ENCODE data around the gene NUP50. TPM values are rescaled to one million over a fixed set of nuclear protein-coding genes. Genes with fewer than 3 reads are reported as not detected.

The NUP50 gene
- total RNA-seq, 2 donors from 2014 or later: 162 to 184 TPM

- Mint-ChIP-seq H3K36me3 (ENCODE audit: insufficient read depth in 2 of 2) (no peaks in the 10 kb centered on the region), H3K9me3 (no peaks in the 10 kb centered on the region), H3K4me1 (ENCODE audit: low read depth) (no peaks in the 10 kb centered on the region), H3K4me3 (no peak overlapping the region), H3K27me3 (ENCODE audit: low read depth) (no peaks in the 10 kb centered on the region), H3K27ac (no peak overlapping the region)
- DNase-seq (no peak), ATAC-seq (replicated peaks in 1 of 2) (no peak)
Observed at GRCh38 chr22:45201678-45202332, 38.1 kb downstream of the NUP50 start.

GRCh38 chr22:45202333-45203149, 38.8 kb downstream of the NUP50 start:
- Mint-ChIP-seq H3K36me3 (ENCODE audit: insufficient read depth in 2 of 2) (no peaks in the 10 kb centered on the region), H3K9me3 (no peaks in the 10 kb centered on the region), H3K4me3 (no peak overlapping the region), H3K27ac (no peak overlapping the region), H3K27me3 (ENCODE audit: low read depth) (no peaks in the 10 kb centered on the region), H3K4me1 (ENCODE audit: low read depth) (no peaks in the 10 kb centered on the region)
- DNase-seq (no peak), ATAC-seq (replicated peaks in 1 of 2) (no peak)

- H3K27me3 Mint-ChIP-seq (ENCODE audit: low read depth): no peaks in the 10 kb centered on the region
- DNase-seq (no peak), ATAC-seq (replicated peaks in 1 of 2) (no peak)
- no peaks in the 10 kb centered on the region for H3K4me1 Mint-ChIP-seq (ENCODE audit: low read depth)
- no peak overlapping the region for H3K4me3 Mint-ChIP-seq
- H3K27ac Mint-ChIP-seq: no peak overlapping the region
- H3K36me3 Mint-ChIP-seq (ENCODE audit: insufficient read depth in 2 of 2): no peaks in the 10 kb centered on the region
- H3K9me3 Mint-ChIP-seq: no peaks in the 10 kb centered on the region
Observed at GRCh38 chr22:45203150-45203951, 39.6 kb downstream of the NUP50 start.

GRCh38 chr22:45204241-45204640, 40.5 kb downstream of the NUP50 start:
- Mint-ChIP-seq H3K9me3 (no peaks in the 10 kb centered on the region), H3K27me3 (ENCODE audit: low read depth) (no peaks in the 10 kb centered on the region), H3K36me3 (ENCODE audit: insufficient read depth in 2 of 2) (no peaks in the 10 kb centered on the region), H3K4me1 (ENCODE audit: low read depth) (no peaks in the 10 kb centered on the region), H3K27ac (no peak overlapping the region), H3K4me3 (no peak overlapping the region)
- no peak for DNase-seq
- ATAC-seq (replicated peaks in 1 of 2): no peak

GRCh38 chr22:45204819-45205218, 41.1 kb downstream of the NUP50 start:
- H3K36me3 Mint-ChIP-seq (ENCODE audit: insufficient read depth in 2 of 2): no peaks in the 10 kb centered on the region
- H3K27ac Mint-ChIP-seq: no peak overlapping the region
- H3K4me3 Mint-ChIP-seq: no peak overlapping the region

GRCh38 chr22:45205276-45205925, 41.7 kb downstream of the NUP50 start:
- no peak overlapping the region for H3K27ac Mint-ChIP-seq
- H3K4me1 Mint-ChIP-seq (ENCODE audit: low read depth): no peaks in the 10 kb centered on the region
- H3K4me3 Mint-ChIP-seq: no peak overlapping the region
- H3K36me3 Mint-ChIP-seq (ENCODE audit: insufficient read depth in 2 of 2): no peaks in the 10 kb centered on the region
- ATAC-seq (replicated peaks in 1 of 2) (no peak), DNase-seq (no peak)
- H3K27me3 Mint-ChIP-seq (ENCODE audit: low read depth): no peaks in the 10 kb centered on the region
- no peaks in the 10 kb centered on the region for H3K9me3 Mint-ChIP-seq

More at GRCh38 chr22:45204819-45205218, 41.1 kb downstream of the NUP50 start:
- no peaks in the 10 kb centered on the region for H3K27me3 Mint-ChIP-seq (ENCODE audit: low read depth)
- ATAC-seq (replicated peaks in 1 of 2) (no peak), DNase-seq (no peak)
- no peaks in the 10 kb centered on the region for H3K9me3 Mint-ChIP-seq
- no peaks in the 10 kb centered on the region for H3K4me1 Mint-ChIP-seq (ENCODE audit: low read depth)

- Mint-ChIP-seq H3K4me1 (ENCODE audit: low read depth) (no peaks in the 10 kb centered on the region), H3K9me3 (no peaks in the 10 kb centered on the region), H3K27ac (no peak overlapping the region), H3K36me3 (ENCODE audit: insufficient read depth in 2 of 2) (no peaks in the 10 kb centered on the region), H3K4me3 (no peak overlapping the region), H3K27me3 (ENCODE audit: low read depth) (no peaks in the 10 kb centered on the region)
- no peak for ATAC-seq (replicated peaks in 1 of 2)
- no peak for DNase-seq
Observed at GRCh38 chr22:45206233-45206632, 42.5 kb downstream of the NUP50 start.

- no peaks in the 10 kb centered on the region for H3K4me1 Mint-ChIP-seq (ENCODE audit: low read depth)
- no peaks in the 10 kb centered on the region for H3K9me3 Mint-ChIP-seq
- ATAC-seq (replicated peaks in 1 of 2) (no peak), DNase-seq (no peak)
- no peaks in the 10 kb centered on the region for H3K36me3 Mint-ChIP-seq (ENCODE audit: insufficient read depth in 2 of 2)
- H3K27me3 Mint-ChIP-seq (ENCODE audit: low read depth): no peaks in the 10 kb centered on the region
- no peak overlapping the region for H3K4me3 Mint-ChIP-seq
- H3K27ac Mint-ChIP-seq: no peak overlapping the region
Observed at GRCh38 chr22:45207533-45207932, 43.8 kb downstream of the NUP50 start.

GRCh38 chr22:45207981-45208664, 44.4 kb downstream of the NUP50 start:
- Mint-ChIP-seq H3K9me3 (no peaks in the 10 kb centered on the region), H3K27ac (no peak overlapping the region), H3K4me1 (ENCODE audit: low read depth) (no peaks in the 10 kb centered on the region), H3K36me3 (ENCODE audit: insufficient read depth in 2 of 2) (no peaks in the 10 kb centered on the region), H3K4me3 (no peak overlapping the region), H3K27me3 (ENCODE audit: low read depth) (no peaks in the 10 kb centered on the region)
- ATAC-seq (replicated peaks in 1 of 2): no peak
- DNase-seq: no peak

- Mint-ChIP-seq H3K9me3 (no peaks in the 10 kb centered on the region), H3K36me3 (ENCODE audit: insufficient read depth in 2 of 2) (no peaks in the 10 kb centered on the region), H3K27me3 (ENCODE audit: low read depth) (no peaks in the 10 kb centered on the region), H3K27ac (no peak overlapping the region), H3K4me1 (ENCODE audit: low read depth) (no peaks in the 10 kb centered on the region), H3K4me3 (no peak overlapping the region)
- DNase-seq (no peak), ATAC-seq (replicated peaks in 1 of 2) (no peak)
Observed at GRCh38 chr22:45208696-45208992, 44.9 kb downstream of the NUP50 start.

GRCh38 chr22:45208993-45209838, 45.5 kb downstream of the NUP50 start:
- H3K4me3 Mint-ChIP-seq: no peak overlapping the region
- peak in 1 of 2 donors; percentile 44 for ATAC-seq (replicated peaks in 1 of 2)
- H3K4me1 Mint-ChIP-seq (ENCODE audit: low read depth): no peaks in the 10 kb centered on the region
- no peak overlapping the region for H3K27ac Mint-ChIP-seq
- no peaks in the 10 kb centered on the region for H3K36me3 Mint-ChIP-seq (ENCODE audit: insufficient read depth in 2 of 2)
- peak; percentile 37 to 59 for DNase-seq
- H3K9me3 Mint-ChIP-seq: no peaks in the 10 kb centered on the region
- H3K27me3 Mint-ChIP-seq (ENCODE audit: low read depth): no peaks in the 10 kb centered on the region

GRCh38 chr22:45210174-45210573, 46.4 kb downstream of the NUP50 start:
- no peaks in the 10 kb centered on the region for H3K9me3 Mint-ChIP-seq
- DNase-seq (no peak), ATAC-seq (replicated peaks in 1 of 2) (no peak)
- H3K36me3 Mint-ChIP-seq (ENCODE audit: insufficient read depth in 2 of 2): no peaks in the 10 kb centered on the region
- H3K27ac Mint-ChIP-seq: no peak overlapping the region
- no peaks in the 10 kb centered on the region for H3K27me3 Mint-ChIP-seq (ENCODE audit: low read depth)
- no peaks in the 10 kb centered on the region for H3K4me1 Mint-ChIP-seq (ENCODE audit: low read depth)
- no peak overlapping the region for H3K4me3 Mint-ChIP-seq
